ENCODE data around the gene MEMO1. TPM values are rescaled to one million over a fixed set of nuclear protein-coding genes. Genes with fewer than 3 reads are reported as not detected.

Gene MEMO1
- total and polyA plus RNA-seq, 4 donors, result 22.4 to 32.9 (median 27.3) TPM

GRCh38 chr2:31822587-31822986 lies 188.2 kb downstream of the MEMO1 start:
- no peak for TF ChIP-seq HNF4G (IDR thresholded peaks at IDR 0.05)
- no peak for TF ChIP-seq ATF3 (IDR thresholded peaks at IDR 0.05)
- TF ChIP-seq FOXA1 (IDR thresholded peaks at IDR 0.05), result no peak
- no peak for TF ChIP-seq TAF1 (conservative IDR thresholded peaks at IDR 0.05)
- no peak for TF ChIP-seq NR2F2 (IDR thresholded peaks at IDR 0.05)
- no peak for TF ChIP-seq HNF4A (conservative IDR thresholded peaks at IDR 0.05)
- no peak for TF ChIP-seq REST (IDR thresholded peaks at IDR 0.05)
- TF ChIP-seq, protein P1, sequence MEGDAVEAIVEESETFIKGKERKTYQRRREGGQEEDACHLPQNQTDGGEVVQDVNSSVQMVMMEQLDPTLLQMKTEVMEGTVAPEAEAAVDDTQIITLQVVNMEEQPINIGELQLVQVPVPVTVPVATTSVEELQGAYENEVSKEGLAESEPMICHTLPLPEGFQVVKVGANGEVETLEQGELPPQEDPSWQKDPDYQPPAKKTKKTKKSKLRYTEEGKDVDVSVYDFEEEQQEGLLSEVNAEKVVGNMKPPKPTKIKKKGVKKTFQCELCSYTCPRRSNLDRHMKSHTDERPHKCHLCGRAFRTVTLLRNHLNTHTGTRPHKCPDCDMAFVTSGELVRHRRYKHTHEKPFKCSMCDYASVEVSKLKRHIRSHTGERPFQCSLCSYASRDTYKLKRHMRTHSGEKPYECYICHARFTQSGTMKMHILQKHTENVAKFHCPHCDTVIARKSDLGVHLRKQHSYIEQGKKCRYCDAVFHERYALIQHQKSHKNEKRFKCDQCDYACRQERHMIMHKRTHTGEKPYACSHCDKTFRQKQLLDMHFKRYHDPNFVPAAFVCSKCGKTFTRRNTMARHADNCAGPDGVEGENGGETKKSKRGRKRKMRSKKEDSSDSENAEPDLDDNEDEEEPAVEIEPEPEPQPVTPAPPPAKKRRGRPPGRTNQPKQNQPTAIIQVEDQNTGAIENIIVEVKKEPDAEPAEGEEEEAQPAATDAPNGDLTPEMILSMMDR (IDR thresholded peaks at IDR 0.05; ENCODE audit: low read depth, low read length, missing input control), result no peak
- TF ChIP-seq, protein P2, sequence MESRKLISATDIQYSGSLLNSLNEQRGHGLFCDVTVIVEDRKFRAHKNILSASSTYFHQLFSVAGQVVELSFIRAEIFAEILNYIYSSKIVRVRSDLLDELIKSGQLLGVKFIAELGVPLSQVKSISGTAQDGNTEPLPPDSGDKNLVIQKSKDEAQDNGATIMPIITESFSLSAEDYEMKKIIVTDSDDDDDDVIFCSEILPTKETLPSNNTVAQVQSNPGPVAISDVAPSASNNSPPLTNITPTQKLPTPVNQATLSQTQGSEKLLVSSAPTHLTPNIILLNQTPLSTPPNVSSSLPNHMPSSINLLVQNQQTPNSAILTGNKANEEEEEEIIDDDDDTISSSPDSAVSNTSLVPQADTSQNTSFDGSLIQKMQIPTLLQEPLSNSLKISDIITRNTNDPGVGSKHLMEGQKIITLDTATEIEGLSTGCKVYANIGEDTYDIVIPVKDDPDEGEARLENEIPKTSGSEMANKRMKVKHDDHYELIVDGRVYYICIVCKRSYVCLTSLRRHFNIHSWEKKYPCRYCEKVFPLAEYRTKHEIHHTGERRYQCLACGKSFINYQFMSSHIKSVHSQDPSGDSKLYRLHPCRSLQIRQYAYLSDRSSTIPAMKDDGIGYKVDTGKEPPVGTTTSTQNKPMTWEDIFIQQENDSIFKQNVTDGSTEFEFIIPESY (IDR thresholded peaks at IDR 0.05), result no peak
- no peak for TF ChIP-seq RAD21 (IDR thresholded peaks at IDR 0.05)
- TF ChIP-seq RXRA (IDR thresholded peaks at IDR 0.05), result no peak
- TF ChIP-seq FOXA2 (IDR thresholded peaks at IDR 0.05), result no peak
- TF ChIP-seq JUND (IDR thresholded peaks at IDR 0.05), result no peak
- no peak for TF ChIP-seq GABPA (IDR thresholded peaks at IDR 0.05 in 1 of 2, conservative IDR thresholded peaks at IDR 0.05 in 1 of 2)
- no peak for TF ChIP-seq MAX (IDR thresholded peaks at IDR 0.05)
- H3K9me3 ChIP-seq (ENCODE audit: control insufficient read depth in 4 of 4, low read length in 3 of 4), result peaks cover 2 to 8% (median 5%) of the 10 kb centered on the region in 4 donors

More at GRCh38 chr2:31822587-31822986, 188.2 kb downstream of the MEMO1 start:
- H3K4me3 ChIP-seq (ENCODE audit: low read depth in 1 of 3, low read length in 3 of 3), result no peak overlapping the region
- no peak overlapping the region for H3K9ac ChIP-seq (ENCODE audit: low read depth in 1 of 2, low read length in 2 of 2)
- H3K4me1 ChIP-seq (ENCODE audit: control insufficient read depth in 4 of 4, insufficient read depth in 4 of 4, low read length in 3 of 4), result no peaks in the 10 kb centered on the region
- 92% methylated on average over 7 of the region's 7 CpGs for WGBS
- H3K27me3 ChIP-seq (ENCODE audit: control insufficient read depth in 4 of 4, insufficient read depth in 4 of 4, low read length in 3 of 4), result no peaks in the 10 kb centered on the region
- DNase-seq (ENCODE audit: low spot score), result no peak
- no peak overlapping the region for H3K27ac ChIP-seq (ENCODE audit: low read depth in 1 of 2, low read length in 2 of 2)
- H3K36me3 ChIP-seq (ENCODE audit: control insufficient read depth in 4 of 4, insufficient read depth in 3 of 4, low read depth in 1 of 4, low read length in 3 of 4), result no peaks in the 10 kb centered on the region

Other genes starting within 250 kb of the MEMO1 start
- gene DPY30, start 28.8 kb upstream of the MEMO1 start, total RNA-seq, result 10 to 100 TPM; 24.3 to 32.5 TPM
- gene DPY30, start 28.8 kb upstream of the MEMO1 start, polyA plus RNA-seq, result 10 to 100 TPM; 36.5 to 75.4 TPM
- gene SPAST, start 52.5 kb upstream of the MEMO1 start, total RNA-seq, result 10 to 100 TPM; 11.0 to 16.8 TPM
- gene SPAST, start 52.5 kb upstream of the MEMO1 start, polyA plus RNA-seq, result 1 to 10 TPM; 3.2 to 4.3 TPM
- gene SLC30A6, start 154.9 kb upstream of the MEMO1 start, total RNA-seq, result 10 to 100 TPM; 17.4 to 19.4 TPM
- gene SLC30A6, start 154.9 kb upstream of the MEMO1 start, polyA plus RNA-seq, result 1 to 10 TPM; 3.8 to 5.9 TPM

All from liver (tissue), 9 donors.